Measurements from ENCODE around the gene GPC6.

GRCh38 chr13:94009701-94010100 lies 783.1 kb downstream of the GPC6 start:
- TF ChIP-seq POLR2A (IDR thresholded peaks at IDR 0.05) (no peak), POLR2AphosphoS5 (IDR thresholded peaks at IDR 0.05) (no peak)
- TF ChIP-seq, protein P1, sequence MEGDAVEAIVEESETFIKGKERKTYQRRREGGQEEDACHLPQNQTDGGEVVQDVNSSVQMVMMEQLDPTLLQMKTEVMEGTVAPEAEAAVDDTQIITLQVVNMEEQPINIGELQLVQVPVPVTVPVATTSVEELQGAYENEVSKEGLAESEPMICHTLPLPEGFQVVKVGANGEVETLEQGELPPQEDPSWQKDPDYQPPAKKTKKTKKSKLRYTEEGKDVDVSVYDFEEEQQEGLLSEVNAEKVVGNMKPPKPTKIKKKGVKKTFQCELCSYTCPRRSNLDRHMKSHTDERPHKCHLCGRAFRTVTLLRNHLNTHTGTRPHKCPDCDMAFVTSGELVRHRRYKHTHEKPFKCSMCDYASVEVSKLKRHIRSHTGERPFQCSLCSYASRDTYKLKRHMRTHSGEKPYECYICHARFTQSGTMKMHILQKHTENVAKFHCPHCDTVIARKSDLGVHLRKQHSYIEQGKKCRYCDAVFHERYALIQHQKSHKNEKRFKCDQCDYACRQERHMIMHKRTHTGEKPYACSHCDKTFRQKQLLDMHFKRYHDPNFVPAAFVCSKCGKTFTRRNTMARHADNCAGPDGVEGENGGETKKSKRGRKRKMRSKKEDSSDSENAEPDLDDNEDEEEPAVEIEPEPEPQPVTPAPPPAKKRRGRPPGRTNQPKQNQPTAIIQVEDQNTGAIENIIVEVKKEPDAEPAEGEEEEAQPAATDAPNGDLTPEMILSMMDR (IDR thresholded peaks at IDR 0.05): no peak
